Activated CD8-positive, alpha-beta memory T cell treated with anti-CD3 and anti-CD28 coated beads, Interleukin-2, amount 50 U/mL, for 4 hours (primary cell): ENCODE results near the gene ZNF318.
A peak's percentile ranks its signal among the peaks of the same experiment; 100 is the strongest.
"Not testable (repeated sequence)": the region's sequence is repeated elsewhere in the genome, so short reads cannot be mapped to it uniquely, and the experiment has no call there.

Experiments used
- DNase-seq: peaks from one replicate; pipeline ENCODE4 v3.0.0-alpha.2; 2020

Gene ZNF318

GRCh38 chr6:43369174-43370002 is at the start of gene ZNF318:
Gene ZNF318 (minus strand): TSS chr6:43369647. CDS start chr6:43369365, 282 bp downstream.
- peak; percentile 93 for DNase-seq

- no peak for DNase-seq
These were observed 47.5 kb upstream of the ZNF318 start for GRCh38 chr6:43416935-43417334.

- not testable (repeated sequence) for DNase-seq
These were observed 45.8 kb upstream of the ZNF318 start for GRCh38 chr6:43415275-43415674.

DNA sequence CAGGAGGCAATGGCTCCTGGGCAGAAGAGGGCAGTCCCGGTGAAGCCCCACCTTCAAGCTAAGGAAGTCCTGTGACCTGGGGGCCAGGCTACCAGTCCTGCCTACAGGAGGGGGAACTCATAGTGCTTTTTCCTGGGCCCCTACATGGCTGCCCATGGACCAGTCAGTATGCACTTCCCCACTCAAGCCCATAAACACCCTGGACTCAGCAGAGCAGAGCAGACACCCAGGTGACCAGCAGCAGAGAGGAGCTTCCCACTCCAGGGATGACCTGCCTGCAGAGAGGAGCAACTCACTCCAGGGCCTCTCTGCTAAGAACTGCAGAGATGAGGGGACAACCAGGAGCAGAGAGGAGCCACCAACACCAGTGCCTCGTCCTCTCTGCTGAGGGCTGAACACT is 43.6 kb upstream of the ZNF318 start:
- DNase-seq, result no peak

DNA sequence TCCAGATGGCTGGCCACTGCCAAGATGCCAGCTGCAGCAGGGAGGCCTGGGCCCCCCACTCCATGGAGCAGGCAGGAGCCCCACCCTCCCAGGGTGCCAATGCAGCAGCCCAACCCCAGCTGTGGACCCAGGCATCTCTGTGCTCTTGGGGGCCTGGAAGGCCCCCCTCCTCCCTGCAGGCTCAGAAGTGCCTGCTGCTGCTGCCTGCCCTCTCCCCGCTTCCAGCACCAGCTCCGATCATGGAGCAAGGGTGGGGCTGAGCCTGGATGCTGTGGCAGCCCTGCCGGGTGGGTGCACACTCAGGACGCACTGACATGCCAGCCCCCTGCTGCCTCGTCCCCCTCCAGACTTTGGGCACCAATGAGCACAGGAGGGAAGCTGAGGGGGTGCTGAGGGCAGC is 43.1 kb upstream of the ZNF318 start:
- DNase-seq, result no peak

GRCh38 chr6:43410776-43411175 is 41.3 kb upstream of the ZNF318 start:
- not testable (repeated sequence) for DNase-seq

DNA sequence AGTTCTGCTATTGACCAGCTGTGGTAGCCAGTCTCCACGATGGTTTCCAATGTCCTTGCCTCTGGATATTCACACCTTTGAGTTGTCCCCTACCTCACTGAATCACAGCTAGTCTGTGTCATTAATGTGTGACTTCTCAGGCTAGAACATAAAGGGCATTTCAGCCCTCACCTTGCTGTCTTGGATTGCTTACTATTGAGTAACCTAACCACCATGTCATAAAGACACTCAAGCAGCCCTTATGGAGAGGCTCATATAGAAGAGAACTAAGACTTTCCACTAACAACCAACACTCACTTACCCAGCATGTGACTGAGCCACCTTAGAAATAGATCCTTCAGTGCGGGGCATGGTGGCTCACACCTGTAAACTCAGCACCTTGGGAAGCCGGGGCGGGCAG is 38.8 kb upstream of the ZNF318 start:
- DNase-seq, result no peak

- no peak for DNase-seq
These were observed 37.8 kb upstream of the ZNF318 start for GRCh38 chr6:43407296-43407695.

DNA sequence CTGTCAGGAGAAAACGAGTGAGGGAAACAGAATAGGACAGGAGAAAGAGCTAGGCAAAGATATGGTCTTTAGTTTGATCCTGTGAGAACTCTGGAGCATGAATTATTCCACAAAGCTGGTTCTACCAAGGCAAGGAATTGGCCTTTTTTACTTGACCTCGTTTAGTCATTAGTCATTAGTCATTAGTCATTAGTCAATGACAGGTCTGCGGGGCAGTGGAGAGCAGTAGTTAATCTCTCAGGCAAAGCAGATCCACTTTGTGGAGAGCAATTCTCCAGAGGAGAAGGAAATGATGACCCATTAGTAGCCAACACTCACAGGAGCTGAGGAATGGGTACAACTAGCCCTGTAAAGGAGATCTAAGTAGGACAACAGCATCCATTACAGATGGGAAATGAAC is 35.9 kb upstream of the ZNF318 start:
- DNase-seq, result no peak

- DNase-seq, result no peak
These were observed 33.4 kb upstream of the ZNF318 start for GRCh38 chr6:43402820-43403219.

DNA sequence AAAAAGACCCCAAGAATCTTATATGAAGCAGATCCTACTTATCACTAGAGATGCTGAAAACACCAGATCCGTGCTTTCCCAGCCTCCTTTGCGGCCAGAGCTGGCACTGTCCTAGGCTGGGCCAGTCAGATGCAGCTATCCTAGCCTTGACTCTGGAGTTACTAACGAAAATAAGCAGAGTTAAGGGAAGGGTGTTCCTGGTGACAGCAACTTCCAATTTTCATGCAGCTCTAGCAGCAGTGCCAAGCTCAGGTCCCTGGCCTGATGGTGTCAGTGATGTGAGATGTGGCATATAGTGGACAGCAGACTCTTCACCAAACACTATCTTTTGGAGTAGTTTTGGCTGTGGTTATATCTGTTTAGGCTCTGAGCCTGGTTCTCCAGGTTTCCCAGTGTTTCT is 32.3 kb upstream of the ZNF318 start:
- DNase-seq, result no peak

DNA sequence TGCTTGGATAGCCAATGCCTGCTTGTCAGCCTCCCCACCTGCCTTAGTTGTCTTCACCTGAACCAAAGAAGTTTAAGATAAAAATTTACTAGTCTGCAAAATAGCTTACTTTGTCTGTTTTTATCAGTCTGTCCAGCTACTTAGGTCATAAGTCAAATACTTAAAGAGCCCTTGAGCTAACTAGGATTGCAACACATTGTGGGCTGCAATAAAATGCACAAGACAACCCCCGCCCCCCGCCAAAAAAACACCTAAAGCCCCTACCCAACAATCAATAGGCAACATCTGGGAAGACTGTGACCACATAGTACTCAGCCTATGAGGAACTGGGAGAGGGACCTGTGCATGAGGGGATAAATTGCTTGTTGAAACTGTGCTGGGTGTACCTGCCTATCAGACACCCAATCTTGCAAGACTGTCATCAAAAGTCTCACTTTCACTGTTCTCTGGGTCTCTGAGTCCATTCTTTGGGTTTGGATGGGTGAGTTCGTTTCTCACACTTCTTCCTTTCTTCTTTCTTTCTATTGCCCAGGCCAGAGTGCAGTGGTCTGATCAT is 30.6 kb upstream of the ZNF318 start:
- no peak for DNase-seq

DNA sequence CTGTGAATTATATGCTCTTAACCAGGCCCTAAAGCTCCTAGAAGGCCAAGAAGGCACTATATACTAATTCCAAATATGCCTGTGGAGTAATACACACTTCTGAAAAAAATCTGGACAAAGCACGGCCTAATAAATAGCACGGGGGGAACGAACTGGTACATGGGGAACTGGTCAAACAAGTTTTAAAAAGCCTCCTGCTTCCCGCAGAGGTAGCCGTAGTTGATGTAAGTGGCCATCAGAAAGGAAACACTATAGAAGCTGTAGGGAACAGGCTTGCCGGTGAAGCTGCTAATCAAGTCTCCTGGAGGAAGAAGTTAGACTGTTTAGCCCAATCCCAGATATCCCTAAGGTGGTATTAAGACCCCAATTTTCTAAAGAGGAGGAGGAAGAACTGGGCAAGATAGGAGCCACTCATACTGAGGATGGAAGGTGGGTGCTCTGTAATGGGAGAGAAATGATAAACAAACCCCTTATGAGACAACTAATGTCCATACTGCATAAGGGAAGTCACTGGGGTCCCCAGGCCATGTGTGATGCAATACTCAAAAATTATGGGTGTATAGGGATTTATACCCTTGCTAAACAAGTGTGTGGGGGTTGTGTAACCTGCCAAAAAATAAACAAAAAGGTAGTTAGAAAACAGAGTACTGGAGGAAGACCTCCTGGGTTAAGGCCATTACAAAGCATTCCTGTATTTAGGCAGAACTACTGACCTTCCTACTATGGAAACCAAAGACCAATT is 27.1 kb upstream of the ZNF318 start:
- no peak for DNase-seq

GRCh38 chr6:43395776-43396175 is 26.3 kb upstream of the ZNF318 start:
- DNase-seq, result no peak

GRCh38 chr6:43394982-43395381 is 25.5 kb upstream of the ZNF318 start:
- no peak for DNase-seq

GRCh38 chr6:43393602-43394001 is 24.2 kb upstream of the ZNF318 start:
- no peak for DNase-seq

DNA sequence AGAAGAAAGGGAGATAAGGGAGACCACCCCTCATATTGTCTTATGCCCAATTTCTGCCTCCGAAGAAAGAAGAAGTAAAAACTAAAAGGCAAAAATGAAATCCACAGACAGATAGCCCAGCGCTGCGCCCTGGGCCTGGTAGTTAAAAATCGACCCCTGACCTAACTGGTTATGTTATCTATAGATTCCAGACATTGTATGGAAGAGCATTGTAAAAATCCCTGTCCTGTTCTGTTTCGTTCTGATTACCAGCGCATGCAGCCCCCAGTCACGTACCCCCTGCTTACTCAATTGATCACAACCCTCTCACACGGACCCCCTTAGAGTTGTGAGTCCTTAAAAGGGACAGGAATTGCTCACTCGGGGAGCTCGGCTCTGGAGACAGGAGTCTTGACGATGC is 23.7 kb upstream of the ZNF318 start:
- DNase-seq, result not testable (repeated sequence)

DNA sequence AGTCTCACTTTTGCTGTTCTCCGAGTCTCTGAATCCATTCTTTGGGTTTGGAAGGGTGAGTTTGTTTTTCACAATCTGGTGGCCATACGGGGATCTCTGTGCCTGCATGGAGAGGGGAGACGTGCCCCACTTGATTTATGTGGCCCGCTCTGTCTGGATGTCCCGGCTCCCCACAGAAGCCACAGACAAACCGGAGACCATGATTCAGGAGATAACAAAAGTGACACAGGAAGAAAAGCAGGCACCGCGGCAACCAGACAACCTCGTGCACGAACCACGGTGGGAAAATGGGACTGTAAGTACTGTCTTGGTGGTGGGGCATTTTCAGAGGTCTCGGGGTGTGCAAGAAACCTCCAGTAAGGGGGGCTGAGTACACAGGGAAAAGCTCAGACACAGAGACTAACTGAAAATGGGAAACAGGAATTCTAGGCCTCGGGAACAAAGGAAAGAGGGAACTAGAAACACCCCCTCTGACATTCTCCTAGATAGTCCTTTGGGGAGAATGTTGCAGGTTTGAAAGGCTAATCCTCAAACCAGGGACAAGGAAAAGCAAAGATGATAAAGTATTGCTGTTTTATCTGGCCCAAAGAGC is 22.1 kb upstream of the ZNF318 start:
- peak; percentile 37 for DNase-seq

DNA sequence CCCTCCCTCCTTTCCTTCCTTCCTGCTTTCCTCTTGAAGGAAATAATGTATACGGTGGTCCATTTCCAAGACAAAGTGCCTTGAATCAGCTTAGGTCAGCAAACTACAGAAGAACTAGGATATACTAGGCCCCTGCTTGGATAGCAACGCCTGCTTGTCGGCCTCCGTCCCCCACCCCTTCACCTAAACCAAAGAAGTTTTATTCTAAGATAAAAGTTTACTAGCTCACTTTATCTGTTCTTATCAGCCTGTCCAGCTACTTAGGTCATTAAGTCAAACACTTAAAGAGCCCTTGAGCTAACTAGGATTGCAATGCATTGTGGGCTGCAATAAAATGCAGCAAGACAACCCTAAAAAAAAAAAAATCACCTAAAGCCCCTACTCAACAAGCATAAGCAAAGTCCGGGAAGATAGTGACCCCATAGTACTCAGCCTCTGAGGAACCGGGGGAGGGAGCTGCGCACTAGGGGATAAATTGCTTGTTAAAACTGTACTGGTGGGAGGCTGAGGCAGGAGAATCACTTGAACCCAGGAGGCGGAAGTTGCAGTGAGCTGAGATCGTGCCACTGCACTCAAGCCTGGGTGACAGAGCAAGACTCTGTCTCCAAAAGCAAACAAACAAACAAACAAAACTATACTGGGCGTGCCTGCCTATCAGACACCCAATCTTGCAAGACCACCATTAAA is 21.4 kb upstream of the ZNF318 start:
- not testable (repeated sequence) for DNase-seq

- no peak for DNase-seq
These were observed 20.4 kb upstream of the ZNF318 start for GRCh38 chr6:43389730-43390295.

DNA sequence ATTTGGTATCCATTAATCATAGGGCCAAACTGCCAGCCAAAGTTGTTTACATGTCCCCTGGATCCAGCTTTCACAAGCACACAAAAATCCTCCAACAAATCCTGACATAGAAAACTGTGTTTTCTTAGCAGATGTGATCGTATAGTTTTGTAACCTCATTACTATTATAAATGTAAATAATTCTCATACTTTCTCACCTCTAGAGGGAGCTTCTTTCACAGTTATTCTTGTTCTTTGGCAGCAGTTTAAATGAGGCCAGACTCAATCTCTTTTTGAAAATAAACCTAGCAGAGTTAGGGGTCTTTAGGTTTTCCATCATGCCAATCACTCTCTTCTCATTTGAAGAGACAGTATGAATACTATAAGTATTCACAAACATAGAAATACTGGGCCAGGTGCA is 17.0 kb upstream of the ZNF318 start:
- DNase-seq, result no peak

DNA sequence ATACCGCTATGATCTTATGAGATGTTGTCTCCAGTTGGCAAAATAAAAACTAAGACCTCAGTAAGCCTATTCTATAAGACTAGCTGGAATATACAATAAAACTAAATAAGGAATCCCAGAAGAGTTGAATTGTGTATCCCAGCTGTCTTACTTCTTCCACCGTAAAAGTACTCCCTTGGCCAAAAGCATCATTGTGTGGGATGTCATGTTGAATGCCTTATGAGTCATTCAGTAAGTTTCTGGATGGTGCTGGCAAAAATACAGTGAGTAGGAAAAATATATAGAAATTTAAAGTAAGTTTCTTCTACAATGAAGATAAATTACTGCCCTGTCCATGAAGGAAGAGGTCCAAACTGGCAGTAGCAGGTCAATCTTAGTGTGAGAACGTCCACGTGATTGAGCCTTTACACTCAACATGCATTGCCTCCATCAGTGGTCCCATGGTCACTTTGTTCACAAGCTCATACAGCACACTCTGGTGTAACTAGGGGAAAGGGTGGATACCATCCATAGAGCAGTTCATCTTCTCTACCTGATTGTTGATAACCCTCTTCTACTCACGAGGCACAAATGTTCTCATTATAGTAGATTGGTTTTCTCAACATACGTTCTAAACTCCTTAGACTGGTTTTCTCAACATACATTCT is 13.7 kb upstream of the ZNF318 start:
- no peak for DNase-seq
